Measurements from ENCODE around the gene STXBP1. TPM values are rescaled to one million over a fixed set of nuclear protein-coding genes. Genes with fewer than 3 reads are reported as not detected.

The STXBP1 gene
- polyA plus RNA-seq, 2 of the 4 experiments (the other 2 are of a cell fraction), result 13.3 to 22.6 TPM

DNA sequence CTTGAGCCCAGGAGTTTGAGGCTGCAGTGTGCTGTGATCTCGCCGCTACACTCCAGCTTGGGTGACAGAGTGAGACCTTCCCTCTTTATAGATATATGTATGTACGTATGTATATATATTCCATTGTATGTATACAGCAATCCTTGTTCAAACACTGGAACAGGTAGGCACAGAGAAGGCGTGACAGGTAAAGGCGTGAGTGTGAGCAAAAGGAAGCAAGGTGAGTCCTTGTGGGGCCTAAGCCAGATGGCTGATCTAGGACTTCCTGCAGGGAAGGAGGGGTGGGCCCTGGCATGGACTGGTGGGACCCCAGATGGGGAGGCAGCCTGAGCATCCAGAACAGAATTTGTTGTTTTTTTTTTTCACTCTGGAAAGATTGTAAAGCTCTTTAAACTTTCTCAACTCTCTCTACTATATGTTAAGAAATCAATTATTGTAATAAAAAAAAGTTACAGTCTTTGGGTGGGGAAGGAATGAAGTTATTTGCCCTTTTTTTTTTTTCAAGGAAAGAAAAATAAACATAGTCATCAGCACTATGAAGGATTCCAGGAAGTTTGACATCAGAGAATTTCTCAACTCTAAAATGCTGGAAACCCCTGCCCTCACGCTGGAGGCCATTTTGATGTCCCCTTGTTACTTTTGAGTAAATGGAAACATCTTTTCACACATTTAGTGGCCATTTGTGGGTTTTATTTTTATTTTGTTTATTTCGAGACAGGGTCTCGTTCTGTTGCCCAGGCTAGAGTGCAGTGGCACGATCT lies 38.9 kb upstream of the STXBP1 start:
- TF ChIP-seq CEBPB (IDR thresholded peaks at IDR 0.05) (peak in 1 of 2 experiments; percentile 37; a peak in 2 of 4 replicates), KDM5A (IDR thresholded peaks at IDR 0.05) (no peak), CBX8 (IDR thresholded peaks at IDR 0.05) (no peak), HOXB5 (CRISPR knock-in tag; IDR thresholded peaks at IDR 0.05) (no peak), EHF (CRISPR knock-in tag; IDR thresholded peaks at IDR 0.05) (0 out of 2 replicates have a peak, but pooled peaks have one; percentile 41), HMGXB4 (CRISPR knock-in tag; IDR thresholded peaks at IDR 0.05; ENCODE audit: borderline replicate concordance) (no peak), MYC (IDR thresholded peaks at IDR 0.05; ENCODE audit: borderline replicate concordance, low read length) (no peak), HOXA7 (CRISPR knock-in tag; IDR thresholded peaks at IDR 0.05) (no peak), HEYL (CRISPR knock-in tag; IDR thresholded peaks at IDR 0.05) (0 out of 2 replicates have a peak, but pooled peaks have one; percentile 60), HOXB13 (CRISPR knock-in tag; IDR thresholded peaks at IDR 0.05; ENCODE audit: low read depth) (no peak), PBX3 (IDR thresholded peaks at IDR 0.05) (no peak)
- FAIRE-seq (no peak), DNase-seq (ENCODE audit: low read depth in 1 of 2, low spot score in 1 of 2) (peak in 1 of 2 experiments; percentile 64), ATAC-seq (no peak)
- Histone ChIP-seq H3K4me3 (no peak overlapping the region), H3K4me2 (peak overlapping the region; percentile 99), H3K4me1 (peaks cover 86% of the 10 kb centered on the region), H3K9me3 (no peaks in the 10 kb centered on the region), H3K27ac (peak overlapping the region; percentile 92 to 100)
- POLR2A ChIA-PET, result interaction anchor here (1.8 kb wide), 1 partner anchor 11 kb away, joined by 7 read pairs; no protein-coding TSS in a partner anchor
- WGBS (ENCODE audit: missing lambda C conversion rate), result 73% methylated on average over 9 of the region's 9 CpGs
- CTCF ChIA-PET, result interaction anchor here (0.6 to 32.4 kb wide), 5 partner anchors 11 to 105 kb away, joined by 3 to 821 read pairs (median 4); no protein-coding TSS in a partner anchor

DNA sequence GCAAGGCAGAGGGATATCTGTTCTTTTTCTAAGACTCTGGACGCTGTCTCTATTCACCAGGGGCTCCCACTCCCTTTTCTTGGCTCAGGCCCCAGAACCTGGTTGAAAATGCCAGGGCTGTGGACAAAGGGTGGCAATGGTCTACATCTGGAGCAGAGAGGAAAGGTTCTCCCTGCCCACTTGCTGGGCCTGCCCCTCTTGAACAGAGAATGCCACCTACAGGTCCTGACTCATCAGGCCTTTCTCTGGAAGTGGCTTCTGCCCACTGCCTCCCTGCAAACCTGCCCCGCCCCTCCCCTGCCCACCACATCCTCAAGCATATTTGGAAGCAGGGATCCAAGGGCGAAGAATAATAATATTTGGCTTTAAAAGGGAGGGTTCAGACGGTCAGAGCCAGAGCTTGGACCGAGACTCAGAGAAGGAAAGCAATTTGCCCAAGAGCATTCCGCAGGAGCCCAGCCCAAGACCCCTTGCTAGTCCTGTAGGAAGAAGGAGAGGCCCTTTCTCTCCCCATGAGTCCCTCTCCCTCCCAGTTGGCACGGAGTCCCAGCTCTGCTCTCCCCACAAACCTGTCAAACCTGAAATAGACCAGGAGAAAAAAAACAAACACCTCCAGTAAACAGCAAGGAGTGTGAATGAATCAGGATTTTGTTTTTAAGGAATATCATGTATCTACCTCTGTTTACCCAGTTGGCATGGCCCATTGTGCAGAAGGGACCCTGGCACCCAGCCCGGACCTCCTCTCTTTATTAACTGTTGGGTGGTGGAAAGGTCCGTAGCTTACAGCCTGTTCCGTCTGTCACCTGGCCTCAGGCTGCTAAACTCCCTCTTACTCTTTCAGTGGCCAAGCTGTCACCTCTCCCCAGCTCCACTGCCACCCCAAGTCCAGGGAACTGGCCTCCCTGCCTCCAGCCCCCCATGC lies 37.7 kb upstream of the STXBP1 start:
- peak; percentile 22 to 51; a peak in 4 of 6 replicates for ATAC-seq
- POLR2A ChIA-PET, result interaction anchor here (1.2 to 1.8 kb wide), 2 partner anchors 12 to 29 kb away, joined by 3 to 7 read pairs; no protein-coding TSS in a partner anchor
- no peak for TF ChIP-seq PHF8 (IDR thresholded peaks at IDR 0.05; ENCODE audit: borderline replicate concordance, low read depth)
- no peak for TF ChIP-seq REST (IDR thresholded peaks at IDR 0.05)
- peak; percentile 40 to 44; a peak in 4 of 5 replicates for TF ChIP-seq RAD21 (conservative IDR thresholded peaks at IDR 0.05 in 1 of 2, IDR thresholded peaks at IDR 0.05 in 1 of 2)
- TF ChIP-seq, protein P1, sequence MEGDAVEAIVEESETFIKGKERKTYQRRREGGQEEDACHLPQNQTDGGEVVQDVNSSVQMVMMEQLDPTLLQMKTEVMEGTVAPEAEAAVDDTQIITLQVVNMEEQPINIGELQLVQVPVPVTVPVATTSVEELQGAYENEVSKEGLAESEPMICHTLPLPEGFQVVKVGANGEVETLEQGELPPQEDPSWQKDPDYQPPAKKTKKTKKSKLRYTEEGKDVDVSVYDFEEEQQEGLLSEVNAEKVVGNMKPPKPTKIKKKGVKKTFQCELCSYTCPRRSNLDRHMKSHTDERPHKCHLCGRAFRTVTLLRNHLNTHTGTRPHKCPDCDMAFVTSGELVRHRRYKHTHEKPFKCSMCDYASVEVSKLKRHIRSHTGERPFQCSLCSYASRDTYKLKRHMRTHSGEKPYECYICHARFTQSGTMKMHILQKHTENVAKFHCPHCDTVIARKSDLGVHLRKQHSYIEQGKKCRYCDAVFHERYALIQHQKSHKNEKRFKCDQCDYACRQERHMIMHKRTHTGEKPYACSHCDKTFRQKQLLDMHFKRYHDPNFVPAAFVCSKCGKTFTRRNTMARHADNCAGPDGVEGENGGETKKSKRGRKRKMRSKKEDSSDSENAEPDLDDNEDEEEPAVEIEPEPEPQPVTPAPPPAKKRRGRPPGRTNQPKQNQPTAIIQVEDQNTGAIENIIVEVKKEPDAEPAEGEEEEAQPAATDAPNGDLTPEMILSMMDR (IDR thresholded peaks at IDR 0.05), result 0 out of 3 replicates have a peak, but pooled peaks have one; percentile 8
- TF ChIP-seq FOSL2 (IDR thresholded peaks at IDR 0.05), result no peak
- peak; percentile 58 for TF ChIP-seq FOSL2 (CRISPR knock-in tag; IDR thresholded peaks at IDR 0.05)
- TF ChIP-seq SREBF2 (IDR thresholded peaks at IDR 0.05), result no peak
- TF ChIP-seq CHD4 (IDR thresholded peaks at IDR 0.05; ENCODE audit: borderline replicate concordance), result no peak
- TF ChIP-seq ZNF302 (CRISPR knock-in tag; IDR thresholded peaks at IDR 0.05), result no peak
- H3K9me3 ChIP-seq, result no peaks in the 10 kb centered on the region
- no peak for FAIRE-seq
- 7% methylated on average over 10 of the region's 10 CpGs for WGBS (ENCODE audit: missing lambda C conversion rate)
- CTCF ChIA-PET, result interaction anchor here (0.6 to 32.4 kb wide), 8 partner anchors 14 to 345 kb away, joined by 3 to 821 read pairs (median 4); partner anchors contain the start of gene TOR2A
- H3K4me2 ChIP-seq, result peak overlapping the region; percentile 99
- DNase-seq (ENCODE audit: low read depth in 1 of 2, low spot score in 1 of 2), result peak; percentile 70 to 76
- peaks cover 93% of the 10 kb centered on the region for H3K4me1 ChIP-seq
- no peak overlapping the region for H3K4me3 ChIP-seq
- H3K27ac ChIP-seq, result peak overlapping the region; percentile 92 to 100
